Mucosa of descending colon (tissue), 3 donors: Measurements from ENCODE around the gene TESK2. TPM values are rescaled to one million over a fixed set of nuclear protein-coding genes. Genes with fewer than 3 reads are reported as not detected.

Experiments used
- ATAC-seq: fragments of 200-7000 bp; cut with Tn5 transposase; one replicate; pipeline ENCODE4 v1.9.1; 2020; ENCODE audit warnings: mild to moderate bottlenecking, moderate library complexity
- DNase-seq, 3 donors: peaks; one replicate each; pipeline ENCODE4 v3.0.0-alpha.2; 2020
- H3K36me3 ChIP-seq: fragments of 200-600 bp; one replicate; pipeline ENCODE4 v1.8.0; 2021; ENCODE audit warnings: low read depth, mild to moderate bottlenecking
- H3K4me1 ChIP-seq: fragments of 200-600 bp; one replicate; pipeline ENCODE4 v1.8.0; 2021; ENCODE audit warnings: low read depth, mild to moderate bottlenecking
- H3K4me3 ChIP-seq: fragments of 200-600 bp; one replicate; pipeline ENCODE4 v1.8.0; 2021; ENCODE audit warnings: mild to moderate bottlenecking
- H3K9me3 ChIP-seq: fragments of 200-600 bp; one replicate; pipeline ENCODE4 v1.8.0; 2021; ENCODE audit warnings: mild to moderate bottlenecking
- intact Hi-C, 2 donors: fragments of 100-400 bp; cut with DNase I in 1 of 2; cut with micrococcal nuclease in 1 of 2; formaldehyde crosslinking; loops; one replicate each; pipeline versions ENCODE4 v1.11.0 to v1.11.1; 2022; cut with DNase I, micrococcal nuclease
- total RNA-seq, 3 donors: library from RNA; stranded (reverse); fragmentation: NEBNext Ultra II Directional in 2 of 3; extraction: Animal tissue kit (Norgen Biotek cat#: 25700) in 2 of 3; gene quantifications; one replicate each; pipeline versions ENCODE4 v1.2.1 to v1.2.4, GENCODE V29; 2021 to 2023
- TF ChIP-seq, protein P1 (sequence below): fragments of 200-600 bp; IDR thresholded peaks from one replicate; pipeline ENCODE4 v1.8.0; 2022; ENCODE audit warnings: antibody characterized with exemption, mild to moderate bottlenecking
- donor health status: DM: no; HTN: no; CAD: no; lungs with moderate emphysema.
- donor health status: DM: no; HTN: no; CAD: no.
- donor health status: DM: no; HTN: yes; CAD: no.

Gene TESK2
- total RNA-seq, 3 donors from 2014 or later = 10.7 to 19.9 (median 10.8) TPM

DNA sequence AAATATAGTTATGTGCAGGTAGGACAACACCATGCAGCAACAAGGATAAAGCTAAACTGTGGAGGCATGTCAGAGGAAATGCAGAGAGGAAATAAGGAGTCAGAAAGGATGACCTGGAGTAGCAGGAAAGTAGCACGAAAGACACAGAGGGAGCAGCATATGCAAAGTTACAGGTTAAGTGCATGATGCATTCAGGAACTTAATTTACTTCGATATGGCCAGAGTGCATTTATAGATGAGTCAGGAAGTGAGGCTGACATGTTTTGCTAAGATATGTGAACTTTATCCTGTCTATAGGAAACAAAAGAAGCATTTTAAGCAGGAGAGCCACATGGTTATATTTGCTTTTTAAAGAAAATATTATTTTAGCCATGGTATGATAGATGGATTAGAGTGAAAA lies 135.3 kb downstream of the TESK2 start:
- intact Hi-C loops = loop anchor here in 1 of 2 donors (10.0 kb wide), 1 partner anchor 219 kb away; no protein-coding TSS in a partner anchor
- Histone ChIP-seq H3K36me3 (no peaks in the 10 kb centered on the region), H3K4me1 (peaks cover 9% of the 10 kb centered on the region), H3K4me3 (no peak overlapping the region), H3K9me3 (no peaks in the 10 kb centered on the region)
- ATAC-seq = peak; percentile 75
- DNase-seq = no peak
- TF ChIP-seq, protein P1, sequence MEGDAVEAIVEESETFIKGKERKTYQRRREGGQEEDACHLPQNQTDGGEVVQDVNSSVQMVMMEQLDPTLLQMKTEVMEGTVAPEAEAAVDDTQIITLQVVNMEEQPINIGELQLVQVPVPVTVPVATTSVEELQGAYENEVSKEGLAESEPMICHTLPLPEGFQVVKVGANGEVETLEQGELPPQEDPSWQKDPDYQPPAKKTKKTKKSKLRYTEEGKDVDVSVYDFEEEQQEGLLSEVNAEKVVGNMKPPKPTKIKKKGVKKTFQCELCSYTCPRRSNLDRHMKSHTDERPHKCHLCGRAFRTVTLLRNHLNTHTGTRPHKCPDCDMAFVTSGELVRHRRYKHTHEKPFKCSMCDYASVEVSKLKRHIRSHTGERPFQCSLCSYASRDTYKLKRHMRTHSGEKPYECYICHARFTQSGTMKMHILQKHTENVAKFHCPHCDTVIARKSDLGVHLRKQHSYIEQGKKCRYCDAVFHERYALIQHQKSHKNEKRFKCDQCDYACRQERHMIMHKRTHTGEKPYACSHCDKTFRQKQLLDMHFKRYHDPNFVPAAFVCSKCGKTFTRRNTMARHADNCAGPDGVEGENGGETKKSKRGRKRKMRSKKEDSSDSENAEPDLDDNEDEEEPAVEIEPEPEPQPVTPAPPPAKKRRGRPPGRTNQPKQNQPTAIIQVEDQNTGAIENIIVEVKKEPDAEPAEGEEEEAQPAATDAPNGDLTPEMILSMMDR = no peak

DNA sequence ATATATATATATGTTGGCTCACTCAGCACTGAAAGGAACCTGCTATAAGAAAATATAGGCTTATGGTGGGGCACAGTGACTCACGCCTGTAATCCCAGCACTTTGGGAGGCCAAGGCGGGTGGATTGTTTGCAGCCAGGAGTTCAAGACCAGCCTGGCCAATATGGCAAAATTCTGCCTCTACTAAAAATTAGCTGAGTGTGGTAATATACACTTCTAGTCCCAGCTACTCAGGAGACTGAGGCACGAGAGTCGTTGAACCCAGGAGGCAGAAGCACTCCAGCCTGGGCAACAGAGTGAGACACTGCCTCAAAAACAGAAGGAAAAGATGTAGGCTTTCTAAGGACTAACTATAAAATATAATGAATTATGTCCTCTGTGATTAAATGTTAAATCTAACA lies 136.1 kb downstream of the TESK2 start:
- H3K4me1 ChIP-seq = peaks cover under 1% of the 10 kb centered on the region
- DNase-seq (no peak), ATAC-seq (no peak)
- intact Hi-C loops = loop anchor here in 1 of 2 donors (5.0 to 10.0 kb wide), 2 partner anchors 142 to 220 kb away; no protein-coding TSS in a partner anchor
- no peaks in the 10 kb centered on the region for H3K9me3 ChIP-seq
- no peaks in the 10 kb centered on the region for H3K36me3 ChIP-seq
- TF ChIP-seq, protein P1 = no peak
- H3K4me3 ChIP-seq = no peak overlapping the region

DNA sequence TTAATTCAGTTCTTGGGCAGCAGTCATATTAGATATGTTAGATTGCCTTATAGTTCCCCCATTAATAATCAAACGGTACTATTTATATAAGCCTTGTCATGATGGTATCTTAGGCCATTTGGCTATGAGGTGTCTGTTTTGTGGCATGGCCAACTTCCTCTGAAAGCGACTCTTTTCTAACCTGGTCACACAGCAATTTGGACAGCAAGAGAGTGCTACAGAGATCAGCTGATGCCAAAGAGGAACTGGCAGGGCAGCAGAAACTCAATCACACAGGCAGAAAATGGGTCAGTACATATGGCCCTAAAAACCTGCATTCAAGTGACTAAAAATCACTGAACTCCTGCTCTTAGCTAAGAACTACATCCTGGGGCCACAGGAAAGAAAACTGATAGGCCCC lies 137.3 kb downstream of the TESK2 start:
- ATAC-seq = no peak

DNA sequence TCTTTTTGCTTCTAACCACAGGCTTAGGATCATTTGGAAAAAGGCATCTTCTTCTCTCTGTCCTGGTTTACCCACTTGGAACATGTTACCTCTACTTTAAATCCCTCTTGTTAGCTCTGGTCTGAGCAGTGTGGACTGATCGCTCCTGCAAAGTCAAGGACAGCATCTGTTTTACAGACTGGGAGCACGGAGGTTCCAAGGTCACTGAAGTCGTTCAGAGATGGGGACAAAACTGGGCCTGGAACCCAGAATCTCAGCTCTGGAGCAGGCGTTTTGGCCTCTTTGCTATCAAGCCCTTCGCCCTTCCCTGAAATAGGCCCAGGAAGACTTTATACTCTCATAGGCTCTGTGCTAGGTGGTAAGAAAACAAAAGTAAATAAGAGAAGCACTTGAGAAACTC lies 139.5 kb downstream of the TESK2 start:
- Histone ChIP-seq H3K4me3 (no peak overlapping the region), H3K9me3 (no peaks in the 10 kb centered on the region), H3K36me3 (no peaks in the 10 kb centered on the region), H3K4me1 (no peaks in the 10 kb centered on the region)
- no peak for ATAC-seq
- intact Hi-C loops = loop anchor here in 1 of 2 donors (5.0 to 10.0 kb wide), 2 partner anchors 146 to 223 kb away; no protein-coding TSS in a partner anchor
- DNase-seq = no peak
- TF ChIP-seq, protein P1 = no peak

More for the DNA sequence above, 137.3 kb downstream of the TESK2 start:
- H3K4me1 ChIP-seq = no peaks in the 10 kb centered on the region
- no peak overlapping the region for H3K4me3 ChIP-seq
- no peaks in the 10 kb centered on the region for H3K9me3 ChIP-seq
- no peaks in the 10 kb centered on the region for H3K36me3 ChIP-seq
- DNase-seq = no peak
- TF ChIP-seq, protein P1 = no peak
- intact Hi-C loops = loop anchor here in 1 of 2 donors (5.0 to 10.0 kb wide), 2 partner anchors 144 to 221 kb away; no protein-coding TSS in a partner anchor

DNA sequence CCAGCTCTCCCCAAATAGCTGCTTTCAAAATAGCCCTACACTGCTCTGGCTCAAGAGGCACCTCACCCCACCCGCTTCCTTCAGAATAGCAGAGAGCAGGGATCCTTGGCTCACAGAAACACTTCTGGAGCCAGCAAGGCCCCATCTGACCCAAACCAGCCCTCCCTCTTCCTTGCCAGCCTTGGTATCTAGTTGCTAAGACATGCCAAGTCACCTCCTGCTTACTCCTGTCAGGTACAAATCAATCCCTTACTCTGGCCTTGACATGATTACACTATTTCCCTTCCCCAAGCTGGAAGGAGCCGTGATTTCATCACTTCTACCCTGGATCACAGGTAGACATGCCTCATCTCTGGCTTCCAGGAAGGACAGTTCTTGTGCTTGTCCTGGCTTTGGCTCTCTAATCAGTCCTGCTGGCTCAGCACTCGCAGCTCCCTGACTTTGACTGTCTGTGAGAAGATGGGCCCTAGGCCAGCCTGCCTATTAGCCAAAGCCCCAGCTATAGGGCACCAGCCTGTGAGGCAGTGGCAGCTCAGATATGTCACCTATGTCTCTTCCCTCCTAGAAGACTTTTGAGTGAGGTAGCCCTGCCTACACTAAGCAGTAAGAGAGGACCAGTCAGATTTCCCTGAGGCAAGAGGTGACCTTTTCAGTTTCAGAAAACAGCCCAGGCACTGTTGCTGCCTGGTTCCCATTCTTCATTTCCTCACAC lies 141.8 kb downstream of the TESK2 start:
- DNase-seq (no peak), ATAC-seq (peak; percentile 7)
- Histone ChIP-seq H3K4me3 (no peak overlapping the region), H3K36me3 (no peaks in the 10 kb centered on the region), H3K4me1 (no peaks in the 10 kb centered on the region), H3K9me3 (no peaks in the 10 kb centered on the region)
- TF ChIP-seq, protein P1 = no peak
- intact Hi-C loops = no loop called here
